AG09319 (cell line): Measurements from ENCODE around the gene PCDHB4.
"Not testable (repeated sequence)": the region's sequence is repeated elsewhere in the genome, so short reads cannot be mapped to it uniquely, and the experiment has no call there.

Experiments
- DNase-seq: peaks from one replicate; pipeline ENCODE4 v3.0.0-alpha.2; 2010; ENCODE audit warnings: low read depth; ENCODE audit errors: extremely low read depth
- TF ChIP-seq, protein P1 (sequence below): IDR thresholded peaks from 2 replicates; pipeline ENCODE4 v1.5.1; 2011; ENCODE audit warnings: low read depth, mild to moderate bottlenecking, inconsistent platforms, low read length, moderate library complexity

PCDHB4 gene

DNA sequence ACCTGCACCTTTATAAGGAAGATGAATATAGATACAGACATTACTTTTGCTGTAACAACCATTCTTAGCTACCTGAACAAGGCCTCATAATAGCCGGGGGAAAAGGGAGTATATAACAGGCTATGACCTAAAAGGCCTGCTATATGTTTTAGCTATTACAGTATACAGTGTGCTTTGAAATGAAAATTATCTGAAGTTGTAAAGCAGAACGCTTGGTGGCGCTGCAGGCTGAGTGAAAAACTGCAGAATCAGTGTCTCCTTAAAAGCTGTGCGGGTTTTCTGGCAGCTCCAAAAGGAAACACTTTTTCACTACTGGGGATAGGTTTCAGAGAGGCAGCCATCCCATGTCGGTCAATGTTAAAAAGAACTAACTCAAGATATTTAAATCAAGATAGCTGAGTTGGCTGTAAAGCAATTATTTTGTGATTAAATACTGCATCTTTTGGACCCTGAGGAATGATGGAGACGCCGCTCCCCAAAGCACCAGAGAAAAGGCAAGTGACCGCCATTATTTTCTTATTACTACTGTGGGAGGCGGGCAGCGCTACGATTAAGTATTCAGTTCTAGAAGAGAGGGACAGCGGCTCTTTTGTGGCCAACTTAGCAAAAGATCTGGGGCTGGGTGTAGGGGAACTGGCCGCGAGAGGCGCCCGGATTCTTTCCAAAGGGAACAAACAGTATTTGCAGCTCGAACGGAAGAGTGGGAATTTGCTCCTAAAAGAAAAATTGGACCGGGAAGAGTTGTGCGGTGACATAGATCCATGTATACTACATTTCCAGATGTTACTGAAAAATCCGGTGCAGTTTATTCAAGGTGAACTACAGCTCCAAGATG is 34.1 kb downstream of the PCDHB4 start:
- DNase-seq: no peak
- TF ChIP-seq, protein P1, sequence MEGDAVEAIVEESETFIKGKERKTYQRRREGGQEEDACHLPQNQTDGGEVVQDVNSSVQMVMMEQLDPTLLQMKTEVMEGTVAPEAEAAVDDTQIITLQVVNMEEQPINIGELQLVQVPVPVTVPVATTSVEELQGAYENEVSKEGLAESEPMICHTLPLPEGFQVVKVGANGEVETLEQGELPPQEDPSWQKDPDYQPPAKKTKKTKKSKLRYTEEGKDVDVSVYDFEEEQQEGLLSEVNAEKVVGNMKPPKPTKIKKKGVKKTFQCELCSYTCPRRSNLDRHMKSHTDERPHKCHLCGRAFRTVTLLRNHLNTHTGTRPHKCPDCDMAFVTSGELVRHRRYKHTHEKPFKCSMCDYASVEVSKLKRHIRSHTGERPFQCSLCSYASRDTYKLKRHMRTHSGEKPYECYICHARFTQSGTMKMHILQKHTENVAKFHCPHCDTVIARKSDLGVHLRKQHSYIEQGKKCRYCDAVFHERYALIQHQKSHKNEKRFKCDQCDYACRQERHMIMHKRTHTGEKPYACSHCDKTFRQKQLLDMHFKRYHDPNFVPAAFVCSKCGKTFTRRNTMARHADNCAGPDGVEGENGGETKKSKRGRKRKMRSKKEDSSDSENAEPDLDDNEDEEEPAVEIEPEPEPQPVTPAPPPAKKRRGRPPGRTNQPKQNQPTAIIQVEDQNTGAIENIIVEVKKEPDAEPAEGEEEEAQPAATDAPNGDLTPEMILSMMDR: no peak

DNA sequence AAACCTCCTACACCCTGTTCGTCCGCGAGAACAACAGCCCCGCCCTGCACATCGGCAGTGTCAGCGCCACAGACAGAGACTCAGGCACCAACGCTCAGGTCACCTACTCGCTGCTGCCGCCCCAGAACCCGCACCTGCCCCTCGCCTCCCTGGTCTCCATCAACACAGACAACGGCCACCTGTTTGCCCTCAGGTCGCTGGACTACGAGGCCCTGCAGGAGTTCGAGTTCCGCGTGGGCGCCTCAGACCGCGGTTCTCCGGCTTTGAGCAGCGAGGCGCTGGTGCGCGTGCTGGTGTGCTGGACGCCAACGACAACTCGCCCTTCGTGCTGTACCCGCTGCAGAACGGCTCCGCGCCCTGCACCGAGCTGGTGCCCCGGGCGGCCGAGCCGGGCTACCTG is 35.7 kb downstream of the PCDHB4 start:
- DNase-seq: not testable (repeated sequence)

DNA sequence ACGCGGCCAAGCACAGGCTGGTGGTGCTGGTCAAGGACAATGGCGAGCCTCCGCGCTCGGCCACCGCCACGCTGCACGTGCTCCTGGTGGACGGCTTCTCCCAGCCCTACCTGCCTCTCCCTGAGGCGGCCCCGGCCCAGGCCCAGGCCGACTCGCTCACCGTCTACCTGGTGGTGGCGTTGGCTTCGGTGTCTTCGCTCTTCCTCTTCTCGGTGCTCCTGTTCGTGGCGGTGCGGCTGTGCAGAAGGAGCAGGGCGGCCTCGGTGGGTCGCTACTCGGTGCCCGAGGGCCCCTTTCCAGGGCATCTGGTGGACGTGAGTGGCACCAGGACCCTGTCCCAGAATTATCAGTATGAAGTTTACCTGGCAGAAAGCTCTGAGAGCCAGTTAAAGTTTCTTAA is 36.3 kb downstream of the PCDHB4 start:
- not testable (repeated sequence) for DNase-seq

DNA sequence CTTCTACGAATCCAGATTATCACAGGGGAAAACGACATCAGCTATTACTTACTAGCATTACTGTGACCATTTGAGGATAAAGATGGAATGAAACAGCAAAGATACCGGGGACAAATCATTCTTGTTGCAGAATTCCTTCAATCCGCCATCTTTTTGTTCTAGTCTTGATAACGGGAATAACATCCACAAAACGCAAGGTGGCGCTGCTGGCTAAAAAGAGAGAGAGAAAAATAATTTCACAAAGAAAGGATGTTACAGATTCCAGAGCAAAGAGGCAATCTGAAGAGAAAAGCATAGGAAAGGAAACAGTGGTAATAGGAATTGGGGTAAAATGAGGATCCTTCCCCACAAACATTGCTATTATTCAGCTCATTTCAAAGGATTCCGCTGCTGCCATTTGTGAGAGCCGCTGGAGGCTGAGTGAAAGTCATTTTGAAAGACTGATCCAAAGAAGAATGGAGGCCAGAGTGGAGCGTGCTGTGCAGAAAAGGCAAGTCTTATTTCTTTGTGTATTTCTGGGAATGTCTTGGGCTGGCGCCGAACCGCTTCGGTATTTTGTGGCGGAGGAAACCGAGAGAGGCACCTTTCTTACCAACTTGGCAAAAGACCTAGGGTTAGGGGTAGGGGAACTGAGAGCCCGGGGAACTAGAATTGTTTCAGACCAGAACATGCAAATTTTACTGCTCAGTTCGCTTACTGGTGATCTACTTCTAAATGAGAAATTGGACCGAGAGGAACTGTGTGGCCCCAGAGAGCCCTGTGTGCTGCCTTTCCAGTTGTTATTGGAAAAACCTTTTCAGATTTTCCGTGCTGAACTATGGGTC is 51.0 kb downstream of the PCDHB4 start, which contains the start of gene PCDHB7:
TSS of gene PCDHB7 (plus strand) at position 264 of the 824 bp plus-strand sequence. CDS start at position 456, 192 bp downstream.
- TF ChIP-seq, protein P1: peak; percentile 31
- DNase-seq: no peak

DNA sequence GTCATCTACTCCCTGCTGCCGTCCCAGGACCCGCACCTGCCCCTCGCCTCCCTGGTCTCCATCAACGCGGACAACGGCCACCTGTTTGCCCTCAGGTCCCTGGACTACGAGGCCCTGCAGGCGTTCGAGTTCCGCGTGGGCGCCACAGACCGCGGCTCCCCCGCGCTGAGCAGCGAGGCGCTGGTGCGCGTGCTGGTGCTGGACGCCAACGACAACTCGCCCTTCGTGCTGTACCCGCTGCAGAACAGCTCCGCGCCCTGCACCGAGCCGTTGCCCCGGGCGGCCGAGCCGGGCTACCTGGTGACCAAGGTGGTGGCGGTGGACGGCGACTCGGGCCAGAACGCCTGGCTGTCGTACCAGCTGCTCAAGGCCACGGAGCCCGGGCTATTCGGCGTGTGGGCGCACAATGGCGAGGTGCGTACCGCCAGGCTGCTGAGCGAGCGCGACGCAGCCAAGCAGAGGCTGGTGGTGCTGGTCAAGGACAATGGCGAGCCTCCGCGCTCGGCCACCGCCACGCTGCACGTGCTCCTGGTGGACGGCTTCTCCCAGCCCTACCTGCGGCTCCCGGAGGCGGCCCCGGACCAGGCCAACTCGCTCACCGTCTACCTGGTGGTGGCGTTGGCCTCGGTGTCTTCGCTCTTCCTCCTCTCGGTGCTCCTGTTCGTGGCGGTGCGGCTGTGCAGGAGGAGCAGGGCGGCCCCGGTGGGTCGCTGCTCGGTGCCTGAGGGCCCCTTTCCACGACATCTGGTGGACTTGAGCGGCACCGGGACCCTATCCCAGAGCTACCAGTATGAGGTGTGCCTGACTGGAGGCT is 52.9 kb downstream of the PCDHB4 start:
- not testable (repeated sequence) for DNase-seq
